GM06990 (cell line): ENCODE measurements around the gene NT5DC3.
"Not testable (repeated sequence)": the region's sequence is repeated elsewhere in the genome, so short reads cannot be mapped to it uniquely, and the experiment has no call there.

Source experiments
- DNase-seq: peaks from one replicate; pipeline ENCODE4 v3.0.0-alpha.2; 2011; ENCODE audit not compliant: insufficient read length; ENCODE audit errors: extremely low read depth
- H3K27me3 ChIP-seq: replicated peaks from 2 replicates; pipeline ENCODE4 v1.6.0; 2011; ENCODE audit warnings: low read length; ENCODE audit not compliant: control insufficient read depth, insufficient read depth
- H3K36me3 ChIP-seq: 2 replicates; pipeline ENCODE4 v1.5.1; 2011; ENCODE audit warnings: low read length; ENCODE audit not compliant: control insufficient read depth, insufficient read depth
- H3K4me3 ChIP-seq: replicated peaks from 2 replicates; pipeline ENCODE4 v1.5.1; 2011; ENCODE audit warnings: low read depth, mild to moderate bottlenecking, control low read depth, low read length
- TF ChIP-seq, protein P1 (sequence below): IDR thresholded peaks from 2 replicates; pipeline ENCODE4 v1.5.1; 2011; ENCODE audit warnings: low read length, control low read depth, mild to moderate bottlenecking, inconsistent platforms; ENCODE audit not compliant: insufficient read depth, poor library complexity, severe bottlenecking

NT5DC3 gene

DNA sequence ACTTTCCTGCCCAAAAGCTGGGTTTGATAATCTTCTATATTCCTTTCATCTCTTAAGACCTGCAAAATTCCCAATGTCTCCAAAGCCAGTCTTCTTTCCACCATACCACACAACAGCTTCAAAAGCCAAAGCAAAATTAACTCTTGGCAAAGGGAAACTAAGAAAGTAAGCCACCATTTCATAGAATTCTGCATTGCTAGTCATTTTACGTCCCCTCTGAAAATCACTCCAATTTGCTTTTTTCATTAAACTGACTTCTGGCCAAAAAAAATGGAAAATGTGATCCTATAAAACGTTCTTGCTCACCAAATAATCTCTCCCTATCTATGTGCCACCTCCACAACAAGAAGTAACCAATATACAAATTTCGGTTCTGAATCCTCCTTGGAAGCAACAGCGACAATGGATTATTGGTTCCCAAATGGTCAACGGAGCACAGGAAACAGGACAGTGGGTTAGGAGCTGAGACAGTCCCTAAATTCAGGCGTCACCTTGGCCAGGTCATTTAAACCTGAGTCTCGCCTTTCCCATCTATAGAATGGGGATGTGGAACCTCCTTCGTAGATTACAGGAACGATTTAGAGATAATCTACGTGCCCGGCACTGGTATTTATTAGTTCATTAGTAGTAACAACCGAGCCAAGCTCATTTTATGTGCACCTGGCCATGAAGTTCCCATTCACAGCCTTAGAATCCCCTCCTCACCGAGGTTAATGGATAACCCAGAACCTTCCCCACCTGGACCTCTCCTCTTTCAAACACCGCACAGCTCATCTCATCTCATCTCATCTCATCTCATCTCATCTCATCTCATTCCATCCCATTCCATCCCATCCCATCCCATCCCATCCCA lies 1.2 kb downstream of the NT5DC3 start:
- TF ChIP-seq, protein P1, sequence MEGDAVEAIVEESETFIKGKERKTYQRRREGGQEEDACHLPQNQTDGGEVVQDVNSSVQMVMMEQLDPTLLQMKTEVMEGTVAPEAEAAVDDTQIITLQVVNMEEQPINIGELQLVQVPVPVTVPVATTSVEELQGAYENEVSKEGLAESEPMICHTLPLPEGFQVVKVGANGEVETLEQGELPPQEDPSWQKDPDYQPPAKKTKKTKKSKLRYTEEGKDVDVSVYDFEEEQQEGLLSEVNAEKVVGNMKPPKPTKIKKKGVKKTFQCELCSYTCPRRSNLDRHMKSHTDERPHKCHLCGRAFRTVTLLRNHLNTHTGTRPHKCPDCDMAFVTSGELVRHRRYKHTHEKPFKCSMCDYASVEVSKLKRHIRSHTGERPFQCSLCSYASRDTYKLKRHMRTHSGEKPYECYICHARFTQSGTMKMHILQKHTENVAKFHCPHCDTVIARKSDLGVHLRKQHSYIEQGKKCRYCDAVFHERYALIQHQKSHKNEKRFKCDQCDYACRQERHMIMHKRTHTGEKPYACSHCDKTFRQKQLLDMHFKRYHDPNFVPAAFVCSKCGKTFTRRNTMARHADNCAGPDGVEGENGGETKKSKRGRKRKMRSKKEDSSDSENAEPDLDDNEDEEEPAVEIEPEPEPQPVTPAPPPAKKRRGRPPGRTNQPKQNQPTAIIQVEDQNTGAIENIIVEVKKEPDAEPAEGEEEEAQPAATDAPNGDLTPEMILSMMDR: no peak
- Histone ChIP-seq H3K4me3 (peak overlapping the region; percentile 71), H3K36me3 (no peaks in the 10 kb centered on the region), H3K27me3 (no peaks in the 10 kb centered on the region)
- DNase-seq: no peak

DNA sequence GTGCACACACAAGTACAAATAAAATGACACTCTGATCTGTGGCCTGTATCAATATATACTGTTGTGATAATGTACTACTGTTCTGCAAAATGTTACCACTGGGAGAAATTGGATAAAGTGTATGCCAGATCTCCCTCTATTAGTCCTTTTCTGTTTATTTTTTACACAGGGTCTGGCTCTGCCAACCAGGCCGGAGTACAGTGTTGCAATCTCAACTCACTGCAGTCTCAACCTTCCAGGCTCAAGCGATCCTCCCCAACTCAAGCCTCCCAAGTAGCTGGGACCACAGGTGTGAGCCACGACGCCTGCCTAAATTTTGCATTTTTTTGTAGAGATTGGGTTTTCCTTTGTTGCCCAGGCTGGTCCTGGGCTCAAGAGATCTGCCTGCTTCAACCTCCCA lies 1.9 kb downstream of the NT5DC3 start:
- H3K4me3 ChIP-seq: no peak overlapping the region
- no peaks in the 10 kb centered on the region for H3K27me3 ChIP-seq
- TF ChIP-seq, protein P1: no peak
- no peak for DNase-seq
- H3K36me3 ChIP-seq: no peaks in the 10 kb centered on the region

DNA sequence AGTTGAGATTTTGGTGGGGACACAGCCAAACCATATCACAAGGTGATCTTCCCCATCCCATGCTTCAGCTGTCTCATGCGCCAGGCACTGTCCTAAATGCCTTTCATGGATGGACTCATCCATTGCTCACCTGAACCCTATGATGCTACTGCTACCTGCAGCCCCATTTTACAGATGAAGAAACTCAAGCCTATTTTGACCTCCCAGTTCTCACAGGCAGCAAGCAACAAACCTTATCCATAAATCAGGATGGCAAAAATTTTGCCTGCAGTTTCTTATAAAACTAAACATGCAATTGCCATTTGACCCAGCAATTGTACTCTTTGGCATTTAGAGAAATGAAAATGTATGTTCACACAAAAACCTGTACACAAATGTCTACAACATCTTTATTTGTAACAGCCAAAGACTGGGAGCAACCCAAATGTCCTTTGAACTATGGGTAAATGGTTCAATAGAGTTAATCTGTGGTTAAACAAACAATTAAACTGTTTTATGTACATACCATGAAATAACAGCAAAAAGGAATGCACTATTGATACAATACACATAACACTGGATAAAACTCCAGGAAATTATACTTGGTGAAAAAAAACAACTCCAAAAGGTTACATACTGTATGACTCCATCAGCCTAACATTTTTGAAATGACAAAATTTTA lies 2.6 kb downstream of the NT5DC3 start:
- Histone ChIP-seq H3K36me3 (no peaks in the 10 kb centered on the region), H3K27me3 (no peaks in the 10 kb centered on the region), H3K4me3 (no peak overlapping the region)
- TF ChIP-seq, protein P1: no peak
- no peak for DNase-seq

DNA sequence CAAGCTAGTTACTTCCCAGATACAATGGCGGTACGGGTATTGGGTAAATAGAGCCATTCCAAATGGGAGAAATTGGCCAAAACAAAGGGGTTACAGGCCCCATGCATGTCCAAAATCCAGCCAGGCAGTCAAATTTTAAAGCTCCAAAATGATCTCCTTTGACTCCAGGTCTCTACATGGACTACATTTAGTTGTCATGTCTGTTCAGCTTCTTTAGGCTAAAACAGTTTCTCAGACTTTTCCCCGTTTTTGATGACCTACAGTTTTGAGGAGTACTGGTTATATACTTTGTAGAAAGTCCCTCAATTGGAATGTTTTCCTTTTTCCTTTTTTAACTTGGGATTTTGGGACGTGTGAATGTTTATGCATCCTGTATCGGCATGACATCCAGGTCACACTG lies 4.7 kb downstream of the NT5DC3 start:
- no peaks in the 10 kb centered on the region for H3K36me3 ChIP-seq

DNA sequence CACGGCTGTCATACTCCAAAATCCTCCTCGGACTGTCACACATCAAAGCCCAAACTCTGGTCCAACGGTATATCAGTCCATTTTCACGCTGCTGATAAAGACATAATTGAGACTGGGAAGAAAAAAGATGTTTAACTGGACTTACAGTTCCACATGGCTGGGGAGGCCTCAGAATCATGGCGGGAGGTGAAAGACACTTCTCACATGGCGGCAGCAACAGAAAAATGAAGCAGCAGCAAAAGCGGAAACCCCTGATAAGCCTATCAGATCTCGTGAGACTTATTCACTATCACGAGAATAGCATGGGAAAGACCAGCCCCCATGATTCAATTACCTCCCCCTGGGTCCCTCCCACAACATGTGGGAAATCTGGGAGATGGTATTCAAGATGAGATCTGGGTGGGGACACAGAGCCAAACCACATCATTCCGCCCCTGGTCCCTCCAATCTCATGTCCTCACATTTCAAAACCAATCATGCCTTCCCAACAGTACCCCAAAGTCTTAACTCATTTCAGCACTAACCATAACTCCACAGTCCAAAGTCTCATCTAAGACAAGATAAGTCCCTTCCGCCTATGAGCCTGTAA lies 5.2 kb downstream of the NT5DC3 start:
- not testable (repeated sequence) for DNase-seq

More for the DNA sequence above, 4.7 kb downstream of the NT5DC3 start:
- TF ChIP-seq, protein P1: no peak
- no peaks in the 10 kb centered on the region for H3K27me3 ChIP-seq
- no peak for DNase-seq
- H3K4me3 ChIP-seq: no peak overlapping the region

DNA sequence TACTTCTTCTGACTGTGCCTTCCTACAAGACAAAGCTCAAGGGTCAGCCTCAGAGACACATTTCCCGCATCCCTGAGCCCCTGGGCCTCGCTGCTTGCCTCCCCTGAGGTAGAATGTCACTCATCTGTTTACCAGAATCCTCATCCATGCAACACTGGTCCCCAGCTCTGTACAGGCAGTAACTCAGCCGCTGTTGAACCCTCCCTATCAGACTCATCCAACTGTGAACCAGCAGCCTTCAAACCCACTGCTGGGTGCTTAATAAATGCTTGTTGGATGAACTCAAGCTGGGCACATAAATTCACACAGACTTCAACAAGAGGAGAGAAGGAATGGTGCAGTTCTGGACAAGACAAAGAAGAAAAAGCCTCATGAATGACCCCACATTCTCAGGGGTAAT lies 6.1 kb downstream of the NT5DC3 start:
- TF ChIP-seq, protein P1: no peak
- DNase-seq: no peak
- Histone ChIP-seq H3K4me3 (no peak overlapping the region), H3K27me3 (no peaks in the 10 kb centered on the region), H3K36me3 (no peaks in the 10 kb centered on the region)

More for the DNA sequence above, 5.2 kb downstream of the NT5DC3 start:
- not testable (repeated sequence) for H3K4me3 ChIP-seq, H3K36me3 ChIP-seq, H3K27me3 ChIP-seq
